ENCODE data around the gene PHF20. TPM values are rescaled to one million over a fixed set of nuclear protein-coding genes. Genes with fewer than 3 reads are reported as not detected.

PHF20 gene
- total and polyA plus RNA-seq, 2 of the 13 experiments (the other 11 are each of a cell fraction or from before 2014, with no cell fraction given) = 22.8 to 34.1 TPM

DNA sequence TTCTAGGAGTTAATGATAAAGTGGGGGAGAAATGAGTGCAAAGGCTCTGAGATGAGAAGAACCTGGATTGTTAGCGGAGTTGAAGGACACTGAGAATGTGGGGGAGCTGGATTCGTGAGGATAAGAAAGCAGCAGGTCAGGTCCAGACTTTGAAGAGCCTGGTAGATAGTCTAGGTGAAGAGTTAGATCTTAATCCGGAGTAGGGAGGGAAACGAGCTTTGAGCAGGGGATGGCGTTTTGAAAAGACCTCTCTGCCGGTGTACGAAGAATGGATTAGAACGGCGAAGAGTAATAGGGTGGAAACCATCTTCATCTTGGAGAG, 487 bp upstream of the PHF20 start (continued):
- TF ChIP-seq, protein P1, sequence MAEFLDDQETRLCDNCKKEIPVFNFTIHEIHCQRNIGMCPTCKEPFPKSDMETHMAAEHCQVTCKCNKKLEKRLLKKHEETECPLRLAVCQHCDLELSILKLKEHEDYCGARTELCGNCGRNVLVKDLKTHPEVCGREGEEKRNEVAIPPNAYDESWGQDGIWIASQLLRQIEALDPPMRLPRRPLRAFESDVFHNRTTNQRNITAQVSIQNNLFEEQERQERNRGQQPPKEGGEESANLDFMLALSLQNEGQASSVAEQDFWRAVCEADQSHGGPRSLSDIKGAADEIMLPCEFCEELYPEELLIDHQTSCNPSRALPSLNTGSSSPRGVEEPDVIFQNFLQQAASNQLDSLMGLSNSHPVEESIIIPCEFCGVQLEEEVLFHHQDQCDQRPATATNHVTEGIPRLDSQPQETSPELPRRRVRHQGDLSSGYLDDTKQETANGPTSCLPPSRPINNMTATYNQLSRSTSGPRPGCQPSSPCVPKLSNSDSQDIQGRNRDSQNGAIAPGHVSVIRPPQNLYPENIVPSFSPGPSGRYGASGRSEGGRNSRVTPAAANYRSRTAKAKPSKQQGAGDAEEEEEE (CRISPR knock-in tag; IDR thresholded peaks at IDR 0.05; ENCODE audit: borderline replicate concordance) = no peak
- TF ChIP-seq ERF (CRISPR knock-in tag; IDR thresholded peaks at IDR 0.05) = no peak
- TF ChIP-seq, protein P2, sequence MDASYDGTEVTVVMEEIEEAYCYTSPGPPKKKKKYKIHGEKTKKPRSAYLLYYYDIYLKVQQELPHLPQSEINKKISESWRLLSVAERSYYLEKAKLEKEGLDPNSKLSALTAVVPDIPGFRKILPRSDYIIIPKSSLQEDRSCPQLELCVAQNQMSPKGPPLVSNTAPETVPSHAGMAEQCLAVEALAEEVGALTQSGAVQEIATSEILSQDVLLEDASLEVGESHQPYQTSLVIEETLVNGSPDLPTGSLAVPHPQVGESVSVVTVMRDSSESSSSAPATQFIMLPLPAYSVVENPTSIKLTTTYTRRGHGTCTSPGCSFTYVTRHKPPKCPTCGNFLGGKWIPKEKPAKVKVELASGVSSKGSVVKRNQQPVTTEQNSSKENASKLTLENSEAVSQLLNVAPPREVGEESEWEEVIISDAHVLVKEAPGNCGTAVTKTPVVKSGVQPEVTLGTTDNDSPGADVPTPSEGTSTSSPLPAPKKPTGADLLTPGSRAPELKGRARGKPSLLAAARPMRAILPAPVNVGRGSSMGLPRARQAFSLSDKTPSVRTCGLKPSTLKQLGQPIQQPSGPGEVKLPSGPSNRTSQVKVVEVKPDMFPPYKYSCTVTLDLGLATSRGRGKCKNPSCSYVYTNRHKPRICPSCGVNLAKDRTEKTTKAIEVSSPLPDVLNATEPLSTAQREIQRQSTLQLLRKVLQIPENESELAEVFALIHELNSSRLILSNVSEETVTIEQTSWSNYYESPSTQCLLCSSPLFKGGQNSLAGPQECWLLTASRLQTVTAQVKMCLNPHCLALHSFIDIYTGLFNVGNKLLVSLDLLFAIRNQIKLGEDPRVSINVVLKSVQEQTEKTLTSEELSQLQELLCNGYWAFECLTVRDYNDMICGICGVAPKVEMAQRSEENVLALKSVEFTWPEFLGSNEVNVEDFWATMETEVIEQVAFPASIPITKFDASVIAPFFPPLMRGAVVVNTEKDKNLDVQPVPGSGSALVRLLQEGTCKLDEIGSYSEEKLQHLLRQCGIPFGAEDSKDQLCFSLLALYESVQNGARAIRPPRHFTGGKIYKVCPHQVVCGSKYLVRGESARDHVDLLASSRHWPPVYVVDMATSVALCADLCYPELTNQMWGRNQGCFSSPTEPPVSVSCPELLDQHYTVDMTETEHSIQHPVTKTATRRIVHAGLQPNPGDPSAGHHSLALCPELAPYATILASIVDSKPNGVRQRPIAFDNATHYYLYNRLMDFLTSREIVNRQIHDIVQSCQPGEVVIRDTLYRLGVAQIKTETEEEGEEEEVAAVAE (CRISPR knock-in tag; IDR thresholded peaks at IDR 0.05; ENCODE audit: borderline replicate concordance) = no peak
- TF ChIP-seq ZNF33B (CRISPR knock-in tag; IDR thresholded peaks at IDR 0.05) = no peak
- TF ChIP-seq ZNF460 (CRISPR knock-in tag; IDR thresholded peaks at IDR 0.05; ENCODE audit: borderline replicate concordance) = no peak
- no peak for TF ChIP-seq ZNF616 (CRISPR knock-in tag; IDR thresholded peaks at IDR 0.05; ENCODE audit: low read depth)
- no peak for TF ChIP-seq ZNF780A (CRISPR knock-in tag; IDR thresholded peaks at IDR 0.05)
- TF ChIP-seq ZNF841 (CRISPR knock-in tag; IDR thresholded peaks at IDR 0.05; ENCODE audit: borderline replicate concordance) = no peak
- TF ChIP-seq GPN1 (CRISPR knock-in tag; IDR thresholded peaks at IDR 0.05; ENCODE audit: borderline replicate concordance) = no peak
- TF ChIP-seq, protein P3, sequence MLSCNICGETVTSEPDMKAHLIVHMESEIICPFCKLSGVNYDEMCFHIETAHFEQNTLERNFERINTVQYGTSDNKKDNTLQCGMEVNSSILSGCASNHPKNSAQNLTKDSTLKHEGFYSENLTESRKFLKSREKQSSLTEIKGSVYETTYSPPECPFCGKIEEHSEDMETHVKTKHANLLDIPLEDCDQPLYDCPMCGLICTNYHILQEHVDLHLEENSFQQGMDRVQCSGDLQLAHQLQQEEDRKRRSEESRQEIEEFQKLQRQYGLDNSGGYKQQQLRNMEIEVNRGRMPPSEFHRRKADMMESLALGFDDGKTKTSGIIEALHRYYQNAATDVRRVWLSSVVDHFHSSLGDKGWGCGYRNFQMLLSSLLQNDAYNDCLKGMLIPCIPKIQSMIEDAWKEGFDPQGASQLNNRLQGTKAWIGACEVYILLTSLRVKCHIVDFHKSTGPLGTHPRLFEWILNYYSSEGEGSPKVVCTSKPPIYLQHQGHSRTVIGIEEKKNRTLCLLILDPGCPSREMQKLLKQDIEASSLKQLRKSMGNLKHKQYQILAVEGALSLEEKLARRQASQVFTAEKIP (CRISPR knock-in tag; IDR thresholded peaks at IDR 0.05; ENCODE audit: borderline replicate concordance) = no peak
- no peak for TF ChIP-seq ZNF121 (CRISPR knock-in tag; IDR thresholded peaks at IDR 0.05)
- no peak for TF ChIP-seq PHF20 (CRISPR knock-in tag; IDR thresholded peaks at IDR 0.05)
- TF ChIP-seq, protein P4, sequence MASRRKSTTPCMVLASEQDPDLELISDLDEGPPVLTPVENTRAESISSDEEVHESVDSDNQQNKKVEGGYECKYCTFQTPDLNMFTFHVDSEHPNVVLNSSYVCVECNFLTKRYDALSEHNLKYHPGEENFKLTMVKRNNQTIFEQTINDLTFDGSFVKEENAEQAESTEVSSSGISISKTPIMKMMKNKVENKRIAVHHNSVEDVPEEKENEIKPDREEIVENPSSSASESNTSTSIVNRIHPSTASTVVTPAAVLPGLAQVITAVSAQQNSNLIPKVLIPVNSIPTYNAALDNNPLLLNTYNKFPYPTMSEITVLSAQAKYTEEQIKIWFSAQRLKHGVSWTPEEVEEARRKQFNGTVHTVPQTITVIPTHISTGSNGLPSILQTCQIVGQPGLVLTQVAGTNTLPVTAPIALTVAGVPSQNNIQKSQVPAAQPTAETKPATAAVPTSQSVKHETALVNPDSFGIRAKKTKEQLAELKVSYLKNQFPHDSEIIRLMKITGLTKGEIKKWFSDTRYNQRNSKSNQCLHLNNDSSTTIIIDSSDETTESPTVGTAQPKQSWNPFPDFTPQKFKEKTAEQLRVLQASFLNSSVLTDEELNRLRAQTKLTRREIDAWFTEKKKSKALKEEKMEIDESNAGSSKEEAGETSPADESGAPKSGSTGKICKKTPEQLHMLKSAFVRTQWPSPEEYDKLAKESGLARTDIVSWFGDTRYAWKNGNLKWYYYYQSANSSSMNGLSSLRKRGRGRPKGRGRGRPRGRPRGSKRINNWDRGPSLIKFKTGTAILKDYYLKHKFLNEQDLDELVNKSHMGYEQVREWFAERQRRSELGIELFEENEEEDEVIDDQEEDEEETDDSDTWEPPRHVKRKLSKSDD (CRISPR knock-in tag; IDR thresholded peaks at IDR 0.05; ENCODE audit: low read depth) = no peak
- TF ChIP-seq, protein P5, sequence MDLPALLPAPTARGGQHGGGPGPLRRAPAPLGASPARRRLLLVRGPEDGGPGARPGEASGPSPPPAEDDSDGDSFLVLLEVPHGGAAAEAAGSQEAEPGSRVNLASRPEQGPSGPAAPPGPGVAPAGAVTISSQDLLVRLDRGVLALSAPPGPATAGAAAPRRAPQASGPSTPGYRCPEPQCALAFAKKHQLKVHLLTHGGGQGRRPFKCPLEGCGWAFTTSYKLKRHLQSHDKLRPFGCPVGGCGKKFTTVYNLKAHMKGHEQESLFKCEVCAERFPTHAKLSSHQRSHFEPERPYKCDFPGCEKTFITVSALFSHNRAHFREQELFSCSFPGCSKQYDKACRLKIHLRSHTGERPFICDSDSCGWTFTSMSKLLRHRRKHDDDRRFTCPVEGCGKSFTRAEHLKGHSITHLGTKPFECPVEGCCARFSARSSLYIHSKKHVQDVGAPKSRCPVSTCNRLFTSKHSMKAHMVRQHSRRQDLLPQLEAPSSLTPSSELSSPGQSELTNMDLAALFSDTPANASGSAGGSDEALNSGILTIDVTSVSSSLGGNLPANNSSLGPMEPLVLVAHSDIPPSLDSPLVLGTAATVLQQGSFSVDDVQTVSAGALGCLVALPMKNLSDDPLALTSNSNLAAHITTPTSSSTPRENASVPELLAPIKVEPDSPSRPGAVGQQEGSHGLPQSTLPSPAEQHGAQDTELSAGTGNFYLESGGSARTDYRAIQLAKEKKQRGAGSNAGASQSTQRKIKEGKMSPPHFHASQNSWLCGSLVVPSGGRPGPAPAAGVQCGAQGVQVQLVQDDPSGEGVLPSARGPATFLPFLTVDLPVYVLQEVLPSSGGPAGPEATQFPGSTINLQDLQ (CRISPR knock-in tag; IDR thresholded peaks at IDR 0.05) = no peak
- no peak for TF ChIP-seq ZNF564 (CRISPR knock-in tag; IDR thresholded peaks at IDR 0.05)
- no peak for TF ChIP-seq ZNF549 (CRISPR knock-in tag; IDR thresholded peaks at IDR 0.05)
- TF ChIP-seq ARNTL (CRISPR knock-in tag; IDR thresholded peaks at IDR 0.05) = no peak
